Duodenal mucosa (tissue), 2 donors: ENCODE measurements around the gene NDOR1.

Experiments
- H3K27ac ChIP-seq: one replicate; pipeline ENCODE4 v1.7.0; 2013; ENCODE audit warnings: low read depth, low read length
- H3K27me3 ChIP-seq, 2 donors: one replicate each; pipeline ENCODE4 v1.7.0; 2013; ENCODE audit warnings: low read length in 2 of 2, control low read depth in 1 of 2; ENCODE audit not compliant: insufficient read depth in 2 of 2, control insufficient read depth in 1 of 2
- H3K36me3 ChIP-seq, 2 donors: one replicate each; pipeline ENCODE4 v1.7.0; 2013; ENCODE audit warnings: low read length in 2 of 2, control low read depth in 1 of 2; ENCODE audit not compliant: insufficient read depth in 2 of 2, control insufficient read depth in 1 of 2
- H3K4me1 ChIP-seq, 2 donors: one replicate each; pipeline ENCODE4 v1.7.0; 2013; ENCODE audit warnings: low read length in 2 of 2, control low read depth in 1 of 2; ENCODE audit not compliant: insufficient read depth in 2 of 2, control insufficient read depth in 1 of 2
- H3K4me3 ChIP-seq, 2 donors: one replicate each; pipeline ENCODE4 v1.7.0; 2013; ENCODE audit warnings: low read length in 2 of 2, low read depth in 1 of 2
- H3K9ac ChIP-seq, 2 donors: one replicate each; pipeline ENCODE4 v1.7.0; 2013; ENCODE audit warnings: low read length in 2 of 2, low read depth in 1 of 2
- H3K9me3 ChIP-seq, 2 donors: one replicate each; pipeline ENCODE4 v1.7.0; 2013; ENCODE audit warnings: low read length in 2 of 2, control low read depth in 1 of 2; ENCODE audit not compliant: control insufficient read depth in 1 of 2

The NDOR1 gene

DNA sequence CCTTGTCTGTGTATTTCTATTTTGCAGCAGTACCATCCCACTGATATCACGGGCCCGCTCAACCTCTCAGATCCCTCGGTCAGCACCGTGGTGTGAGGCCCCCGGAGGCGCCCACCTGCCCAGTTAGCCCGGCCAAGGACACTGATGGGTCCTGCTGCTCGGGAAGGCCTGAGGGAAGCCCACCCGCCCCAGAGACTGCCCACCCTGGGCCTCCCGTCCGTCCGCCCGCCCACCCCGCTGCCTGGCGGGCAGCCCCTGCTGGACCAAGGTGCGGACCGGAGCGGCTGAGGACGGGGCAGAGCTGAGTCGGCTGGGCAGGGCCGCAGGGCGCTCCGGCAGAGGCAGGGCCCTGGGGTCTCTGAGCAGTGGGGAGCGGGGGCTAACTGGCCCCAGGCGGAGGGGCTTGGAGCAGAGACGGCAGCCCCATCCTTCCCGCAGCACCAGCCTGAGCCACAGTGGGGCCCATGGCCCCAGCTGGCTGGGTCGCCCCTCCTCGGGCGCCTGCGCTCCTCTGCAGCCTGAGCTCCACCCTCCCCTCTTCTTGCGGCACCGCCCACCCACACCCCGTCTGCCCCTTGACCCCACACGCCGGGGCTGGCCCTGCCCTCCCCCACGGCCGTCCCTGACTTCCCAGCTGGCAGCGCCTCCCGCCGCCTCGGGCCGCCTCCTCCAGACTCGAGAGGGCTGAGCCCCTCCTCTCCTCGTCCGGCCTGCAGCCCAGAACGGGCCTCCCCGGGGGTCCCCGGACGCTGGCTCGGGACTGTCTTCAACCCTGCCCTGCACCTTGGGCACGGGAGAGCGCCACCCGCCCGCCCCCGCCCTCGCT lies 37.5 kb upstream of the NDOR1 start:
- Histone ChIP-seq H3K27me3 (peaks cover 20 to 23% of the 10 kb centered on the region in 2 donors), H3K27ac (no peak overlapping the region), H3K9me3 (no peaks in the 10 kb centered on the region), H3K9ac (no peak overlapping the region), H3K4me3 (peak overlapping the region in 1 of 2 donors; percentile 43), H3K36me3 (no peaks in the 10 kb centered on the region), H3K4me1 (peaks cover 0 to 12% of the 10 kb centered on the region in 2 donors)

DNA sequence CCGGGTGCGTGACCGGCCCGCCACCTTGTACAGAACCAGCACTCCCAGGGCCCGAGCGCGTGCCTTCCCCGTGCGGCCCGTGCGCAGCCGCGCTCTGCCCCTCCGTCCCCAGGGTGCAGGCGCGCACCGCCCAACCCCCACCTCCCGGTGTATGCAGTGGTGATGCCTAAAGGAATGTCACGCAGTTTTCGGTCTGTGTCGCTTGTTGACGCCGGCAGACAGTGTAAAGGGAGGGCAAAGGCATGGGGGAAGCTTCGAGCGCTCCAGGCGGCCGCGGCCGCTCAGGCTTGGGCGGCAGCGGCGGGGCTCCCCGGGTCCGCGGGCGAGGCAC lies 37.0 kb upstream of the NDOR1 start:
- Histone ChIP-seq H3K9ac (no peak overlapping the region), H3K4me3 (peak overlapping the region; percentile 47 to 50), H3K27me3 (peaks cover 25 to 28% of the 10 kb centered on the region in 2 donors), H3K9me3 (no peaks in the 10 kb centered on the region), H3K4me1 (peaks cover 0 to 17% of the 10 kb centered on the region in 2 donors), H3K27ac (no peak overlapping the region), H3K36me3 (no peaks in the 10 kb centered on the region)

GRCh38 chr9:137168904-137169856 lies 36.3 kb upstream of the NDOR1 start:
- peaks cover 0 to 22% of the 10 kb centered on the region in 2 donors for H3K4me1 ChIP-seq
- H3K27me3 ChIP-seq, result peaks cover 28 to 35% of the 10 kb centered on the region in 2 donors
- H3K9ac ChIP-seq, result peak overlapping the region in 1 of 2 donors; percentile 43
- peak overlapping the region; percentile 47 to 50 for H3K4me3 ChIP-seq
- no peaks in the 10 kb centered on the region for H3K9me3 ChIP-seq
- no peaks in the 10 kb centered on the region for H3K36me3 ChIP-seq
- no peak overlapping the region for H3K27ac ChIP-seq

- no peaks in the 10 kb centered on the region for H3K9me3 ChIP-seq
- H3K4me1 ChIP-seq, result peaks cover 0 to 22% of the 10 kb centered on the region in 2 donors
- H3K27me3 ChIP-seq, result peaks cover 32% of the 10 kb centered on the region in 2 donors
- H3K36me3 ChIP-seq, result no peaks in the 10 kb centered on the region
- peak within 1 kb of the TSS; percentile 47 to 48 for H3K4me3 ChIP-seq
- no peak within 1 kb of the TSS for H3K27ac ChIP-seq
- peak within 1 kb of the TSS in 1 of 2 donors; percentile 43 for H3K9ac ChIP-seq
Measured at GRCh38 chr9:137169896-137170358, 35.6 kb upstream of the NDOR1 start, which contains the start of gene LRRC26. TSS of gene LRRC26 (minus strand) at chr9:137170051. CDS start at chr9:137169943, 108 bp downstream.

DNA sequence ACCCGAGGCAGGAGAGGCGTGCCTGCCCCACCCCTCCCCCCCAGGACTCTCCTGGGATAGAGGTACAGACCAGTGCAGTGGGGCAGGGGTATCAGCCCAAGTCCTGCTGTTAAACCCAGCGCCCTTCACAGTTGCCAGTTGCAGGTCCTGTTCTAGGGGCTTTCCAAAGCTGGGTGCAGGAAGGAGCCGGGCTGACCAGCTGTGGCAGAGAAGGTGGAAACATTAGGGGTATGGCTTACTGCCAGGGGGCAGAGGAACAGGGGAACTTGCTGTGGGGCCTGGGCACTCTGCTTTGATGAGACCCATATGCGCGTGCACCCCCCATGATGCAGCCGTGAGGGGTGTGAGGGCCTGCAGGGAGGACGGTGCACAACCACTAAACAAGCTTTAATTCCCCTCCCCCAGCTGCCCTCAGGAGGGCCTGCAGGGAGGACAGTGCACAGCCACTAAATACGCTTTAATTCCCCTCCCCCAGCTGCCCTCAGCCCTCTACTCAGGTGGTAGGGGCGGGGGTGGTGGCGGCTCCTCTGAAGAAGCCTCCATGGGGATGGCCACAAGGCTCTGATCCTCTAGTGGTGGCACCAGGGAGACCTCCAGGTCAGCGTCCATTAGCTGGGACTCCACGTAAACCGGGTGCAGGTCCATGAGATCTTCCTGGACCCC lies 34.9 kb upstream of the NDOR1 start:
- peaks cover 0 to 27% of the 10 kb centered on the region in 2 donors for H3K4me1 ChIP-seq
- H3K27ac ChIP-seq, result no peak overlapping the region
- H3K27me3 ChIP-seq, result peaks cover 37 to 39% of the 10 kb centered on the region in 2 donors
- H3K36me3 ChIP-seq, result no peaks in the 10 kb centered on the region
- no peaks in the 10 kb centered on the region for H3K9me3 ChIP-seq
- no peak overlapping the region for H3K4me3 ChIP-seq
- no peak overlapping the region for H3K9ac ChIP-seq

DNA sequence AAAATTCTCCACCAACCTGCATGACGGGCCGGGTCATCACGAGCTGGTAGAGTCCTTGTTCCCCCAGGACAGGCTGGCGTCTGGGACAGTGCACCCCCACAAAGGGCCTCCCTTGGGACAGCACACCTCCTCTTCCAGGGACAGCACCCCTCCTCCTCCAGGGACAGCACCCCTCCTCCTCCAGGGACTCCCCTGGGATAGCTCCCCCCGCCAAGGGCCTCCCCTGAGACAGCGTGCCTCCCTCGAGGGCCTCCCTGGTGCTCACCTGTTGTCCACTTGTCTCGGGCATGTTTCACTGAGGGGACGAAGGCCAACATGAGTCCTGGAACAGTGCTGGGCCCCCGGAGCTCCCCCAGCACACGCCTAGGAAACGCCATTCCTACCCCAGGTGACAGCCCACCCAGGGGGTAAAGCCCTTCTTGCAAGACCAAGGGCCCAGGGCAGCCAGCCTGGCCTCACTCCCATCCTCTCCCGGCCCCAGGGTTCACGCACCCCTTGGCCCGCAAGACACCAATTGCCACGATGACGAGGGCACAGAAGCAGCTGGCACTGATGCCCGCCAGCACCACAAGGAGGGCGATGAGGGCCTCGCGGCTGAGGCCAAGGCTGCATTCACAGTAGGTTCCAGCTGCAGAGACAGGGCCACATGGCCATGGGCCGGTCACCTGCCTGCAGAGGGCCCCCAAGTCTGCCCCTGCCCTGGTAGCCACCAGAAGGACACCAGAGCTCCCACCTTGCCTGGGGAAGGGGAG lies 34.2 kb upstream of the NDOR1 start:
- H3K27ac ChIP-seq, result no peak overlapping the region
- peaks cover 0 to 33% of the 10 kb centered on the region in 2 donors for H3K4me1 ChIP-seq
- peaks cover 35 to 39% of the 10 kb centered on the region in 2 donors for H3K27me3 ChIP-seq
- no peaks in the 10 kb centered on the region for H3K36me3 ChIP-seq
- no peak overlapping the region for H3K4me3 ChIP-seq
- H3K9ac ChIP-seq, result no peak overlapping the region
- H3K9me3 ChIP-seq, result no peaks in the 10 kb centered on the region

DNA sequence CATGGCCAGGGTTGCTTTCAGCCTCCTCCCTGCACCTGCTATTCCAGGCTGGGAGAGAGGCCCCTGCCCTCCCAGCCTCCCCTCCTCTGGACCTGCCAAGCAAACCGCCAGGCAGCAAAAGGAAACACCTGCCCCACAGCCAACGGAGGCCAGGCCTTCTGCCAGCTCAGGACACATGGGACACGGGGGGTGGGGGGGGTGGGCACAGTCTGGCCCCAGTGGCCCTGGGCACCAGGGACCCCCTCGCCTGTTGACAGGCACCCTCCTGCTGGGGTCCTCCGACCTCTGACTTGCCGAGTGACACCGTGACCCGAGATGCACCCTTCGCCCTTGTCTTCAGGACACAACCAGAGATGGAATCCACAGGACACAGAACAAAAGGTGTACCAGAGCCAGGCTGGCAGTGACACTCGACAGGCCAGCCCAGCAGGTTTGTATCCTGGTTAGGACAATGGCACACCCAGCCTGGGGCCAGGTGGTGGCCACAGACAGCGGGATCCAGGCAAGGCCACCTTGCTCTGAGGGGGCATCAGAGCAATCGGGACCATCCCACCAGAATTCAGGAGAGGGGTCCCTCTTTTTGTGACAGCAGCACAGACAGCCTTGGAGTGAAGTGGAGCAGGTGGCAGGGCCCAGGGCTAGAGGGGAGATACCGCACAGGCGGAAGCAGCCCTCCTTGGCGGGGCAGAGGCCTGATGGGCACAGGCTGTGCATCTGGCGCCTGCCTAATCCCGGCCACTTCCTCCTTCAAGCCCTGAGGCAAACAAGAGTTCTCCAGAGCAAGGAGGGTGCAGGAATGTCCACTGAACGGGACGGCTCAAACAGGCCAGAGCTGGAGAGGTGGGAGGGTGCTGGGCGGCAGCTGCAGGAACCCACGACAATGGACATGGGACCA lies 32.4 kb upstream of the NDOR1 start:
- Histone ChIP-seq H3K27ac (no peak overlapping the region), H3K9ac (no peak overlapping the region), H3K27me3 (peaks cover 28 to 31% of the 10 kb centered on the region in 2 donors), H3K4me3 (no peak overlapping the region), H3K36me3 (peaks cover 0 to 6% of the 10 kb centered on the region in 2 donors), H3K4me1 (peaks cover 0 to 30% of the 10 kb centered on the region in 2 donors), H3K9me3 (no peaks in the 10 kb centered on the region)

- peaks cover 0 to 29% of the 10 kb centered on the region in 2 donors for H3K4me1 ChIP-seq
- peaks cover 0 to 12% of the 10 kb centered on the region in 2 donors for H3K36me3 ChIP-seq
- H3K27ac ChIP-seq, result no peak overlapping the region
- no peaks in the 10 kb centered on the region for H3K9me3 ChIP-seq
- H3K9ac ChIP-seq, result no peak overlapping the region
- H3K4me3 ChIP-seq, result no peak overlapping the region
- peaks cover 28 to 31% of the 10 kb centered on the region in 2 donors for H3K27me3 ChIP-seq
Measured at GRCh38 chr9:137173796-137174664, 31.5 kb upstream of the NDOR1 start.
